Stimulated activated memory B cell treated with anti-CD40 and anti-IgM and Interleukin-4, amounts not matched to agents 10 μg/mL and 1 μg/mL and 100 μg/mL, for 72 hours (primary cell): ENCODE data around the gene SLC13A2.
"Not testable (repeated sequence)": the region's sequence is repeated elsewhere in the genome, so short reads cannot be mapped to it uniquely, and the experiment has no call there.

Experiments used
- ATAC-seq: fragments of 150-1000 bp; cut with Tn5 transposase; 2 replicates; pipeline ENCODE4 v1.10.0; 2021
- H3K27ac Mint-ChIP-seq: one replicate; pipeline ENCODE4 v1.8.0; 2022; ENCODE audit warnings: mild to moderate bottlenecking, mixed read lengths
- H3K27me3 Mint-ChIP-seq: one replicate; pipeline ENCODE4 v1.8.0; 2022; ENCODE audit warnings: mixed read lengths
- H3K36me3 Mint-ChIP-seq: one replicate; pipeline ENCODE4 v1.8.0; 2022; ENCODE audit warnings: mixed read lengths
- H3K4me1 Mint-ChIP-seq: one replicate; pipeline ENCODE4 v1.8.0; 2022; ENCODE audit warnings: mixed read lengths
- H3K4me3 Mint-ChIP-seq: one replicate; pipeline ENCODE4 v1.8.0; 2022; ENCODE audit warnings: mild to moderate bottlenecking, moderate library complexity, mixed read lengths
- H3K9me3 Mint-ChIP-seq: one replicate; pipeline ENCODE4 v1.8.0; 2022; ENCODE audit warnings: mixed read lengths

SLC13A2 gene

GRCh38 chr17:28467456-28468025 is 5.9 kb upstream of the SLC13A2 start:
- Mint-ChIP-seq H3K36me3 (no peaks in the 10 kb centered on the region), H3K27me3 (peaks cover 28% of the 10 kb centered on the region), H3K9me3 (no peaks in the 10 kb centered on the region), H3K27ac (no peak overlapping the region), H3K4me1 (no peaks in the 10 kb centered on the region), H3K4me3 (no peak overlapping the region)
- ATAC-seq = no peak

GRCh38 chr17:28468033-28468735 is 5.3 kb upstream of the SLC13A2 start:
- not testable (repeated sequence) for H3K4me1 Mint-ChIP-seq, H3K36me3 Mint-ChIP-seq, ATAC-seq, H3K27ac Mint-ChIP-seq, H3K9me3 Mint-ChIP-seq, H3K4me3 Mint-ChIP-seq
- H3K27me3 Mint-ChIP-seq = peaks cover 21% of the 10 kb centered on the region

GRCh38 chr17:28468781-28469180 is 4.7 kb upstream of the SLC13A2 start:
- Mint-ChIP-seq H3K9me3 (no peaks in the 10 kb centered on the region), H3K27me3 (peaks cover 21% of the 10 kb centered on the region), H3K27ac (no peak overlapping the region), H3K36me3 (no peaks in the 10 kb centered on the region), H3K4me1 (no peaks in the 10 kb centered on the region), H3K4me3 (no peak overlapping the region)
- no peak for ATAC-seq

GRCh38 chr17:28469376-28469775 is 4.1 kb upstream of the SLC13A2 start:
- H3K4me1 Mint-ChIP-seq = no peaks in the 10 kb centered on the region
- H3K27me3 Mint-ChIP-seq = peaks cover 21% of the 10 kb centered on the region
- no peak for ATAC-seq
- H3K27ac Mint-ChIP-seq = no peak overlapping the region
- H3K9me3 Mint-ChIP-seq = no peaks in the 10 kb centered on the region
- H3K36me3 Mint-ChIP-seq = no peaks in the 10 kb centered on the region
- no peak overlapping the region for H3K4me3 Mint-ChIP-seq

- Mint-ChIP-seq H3K36me3 (no peaks in the 10 kb centered on the region), H3K4me1 (no peaks in the 10 kb centered on the region), H3K9me3 (no peaks in the 10 kb centered on the region), H3K27me3 (peaks cover 16% of the 10 kb centered on the region), H3K27ac (no peak overlapping the region), H3K4me3 (no peak overlapping the region)
- no peak for ATAC-seq
Measured at GRCh38 chr17:28470266-28470913, 3.1 kb upstream of the SLC13A2 start.

- H3K4me3 Mint-ChIP-seq = no peak overlapping the region
- H3K27me3 Mint-ChIP-seq = peaks cover 11% of the 10 kb centered on the region
- H3K36me3 Mint-ChIP-seq = no peaks in the 10 kb centered on the region
- no peak for ATAC-seq
- H3K9me3 Mint-ChIP-seq = no peaks in the 10 kb centered on the region
- H3K4me1 Mint-ChIP-seq = no peaks in the 10 kb centered on the region
- no peak overlapping the region for H3K27ac Mint-ChIP-seq
Measured at GRCh38 chr17:28470914-28471366, 2.5 kb upstream of the SLC13A2 start.

GRCh38 chr17:28471531-28472342 is 1.7 kb upstream of the SLC13A2 start:
- no peak for ATAC-seq
- Mint-ChIP-seq H3K4me3 (no peak overlapping the region), H3K4me1 (no peaks in the 10 kb centered on the region), H3K27ac (no peak overlapping the region), H3K9me3 (no peaks in the 10 kb centered on the region), H3K36me3 (no peaks in the 10 kb centered on the region), H3K27me3 (peaks cover 3% of the 10 kb centered on the region)

- Mint-ChIP-seq H3K9me3 (no peaks in the 10 kb centered on the region), H3K36me3 (no peaks in the 10 kb centered on the region), H3K4me1 (no peaks in the 10 kb centered on the region), H3K4me3 (no peak overlapping the region), H3K27me3 (no peaks in the 10 kb centered on the region), H3K27ac (no peak overlapping the region)
- ATAC-seq = no peak
Measured at GRCh38 chr17:28472871-28473497, 460 bp upstream of the SLC13A2 start.

- no peak overlapping the region for H3K27ac Mint-ChIP-seq
- H3K27me3 Mint-ChIP-seq = no peaks in the 10 kb centered on the region
Measured at GRCh38 chr17:28474111-28474531, 677 bp downstream of the SLC13A2 start.

GRCh38 chr17:28475151-28475900 is 1.9 kb downstream of the SLC13A2 start:
- H3K27ac Mint-ChIP-seq = no peak overlapping the region
- no peak for ATAC-seq
- no peaks in the 10 kb centered on the region for H3K36me3 Mint-ChIP-seq
- no peak overlapping the region for H3K4me3 Mint-ChIP-seq
- H3K27me3 Mint-ChIP-seq = no peaks in the 10 kb centered on the region
- H3K4me1 Mint-ChIP-seq = no peaks in the 10 kb centered on the region
- no peaks in the 10 kb centered on the region for H3K9me3 Mint-ChIP-seq

More at GRCh38 chr17:28474111-28474531, 677 bp downstream of the SLC13A2 start:
- Mint-ChIP-seq H3K36me3 (no peaks in the 10 kb centered on the region), H3K9me3 (no peaks in the 10 kb centered on the region), H3K4me1 (no peaks in the 10 kb centered on the region), H3K4me3 (no peak overlapping the region)
- no peak for ATAC-seq

GRCh38 chr17:28476076-28476865 is 2.8 kb downstream of the SLC13A2 start:
- Mint-ChIP-seq H3K4me1 (no peaks in the 10 kb centered on the region), H3K27me3 (no peaks in the 10 kb centered on the region), H3K36me3 (no peaks in the 10 kb centered on the region), H3K27ac (no peak overlapping the region), H3K9me3 (no peaks in the 10 kb centered on the region), H3K4me3 (no peak overlapping the region)
- no peak for ATAC-seq

- ATAC-seq = no peak
- H3K4me1 Mint-ChIP-seq = no peaks in the 10 kb centered on the region
- H3K9me3 Mint-ChIP-seq = no peaks in the 10 kb centered on the region
- no peaks in the 10 kb centered on the region for H3K36me3 Mint-ChIP-seq
- H3K4me3 Mint-ChIP-seq = no peak overlapping the region
- no peak overlapping the region for H3K27ac Mint-ChIP-seq
- H3K27me3 Mint-ChIP-seq = no peaks in the 10 kb centered on the region
Measured at GRCh38 chr17:28477928-28478327, 4.5 kb downstream of the SLC13A2 start.

- Mint-ChIP-seq H3K4me3 (no peak overlapping the region), H3K27ac (no peak overlapping the region), H3K27me3 (peaks cover 4% of the 10 kb centered on the region), H3K36me3 (no peaks in the 10 kb centered on the region), H3K9me3 (no peaks in the 10 kb centered on the region), H3K4me1 (peaks cover under 1% of the 10 kb centered on the region)
- no peak for ATAC-seq
Measured at GRCh38 chr17:28478712-28479615, 5.5 kb downstream of the SLC13A2 start.
